Measurements from ENCODE around the gene NELL1.

DNA sequence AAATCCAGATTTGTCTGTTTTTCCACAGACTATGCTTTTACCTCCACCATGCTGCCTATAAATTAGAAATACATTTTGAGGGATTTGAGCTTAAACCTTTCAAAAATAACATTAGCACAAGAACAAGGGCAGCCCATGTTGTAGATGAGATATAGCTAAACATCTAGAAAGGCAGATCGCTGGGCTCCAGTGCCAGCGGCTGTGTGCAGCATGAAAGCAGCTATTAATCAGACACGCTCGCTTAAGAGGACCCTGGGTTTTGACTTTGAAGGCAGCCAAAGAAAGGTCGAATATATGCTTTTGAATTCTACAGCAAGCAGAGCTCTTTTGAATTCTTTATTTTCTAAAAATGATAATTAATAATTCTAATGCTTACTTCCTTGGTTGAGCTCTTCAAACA is 684.0 kb downstream of the NELL1 start:
- TF ChIP-seq EP300 (IDR thresholded peaks at IDR 0.05), result no peak
- TF ChIP-seq, protein P1, sequence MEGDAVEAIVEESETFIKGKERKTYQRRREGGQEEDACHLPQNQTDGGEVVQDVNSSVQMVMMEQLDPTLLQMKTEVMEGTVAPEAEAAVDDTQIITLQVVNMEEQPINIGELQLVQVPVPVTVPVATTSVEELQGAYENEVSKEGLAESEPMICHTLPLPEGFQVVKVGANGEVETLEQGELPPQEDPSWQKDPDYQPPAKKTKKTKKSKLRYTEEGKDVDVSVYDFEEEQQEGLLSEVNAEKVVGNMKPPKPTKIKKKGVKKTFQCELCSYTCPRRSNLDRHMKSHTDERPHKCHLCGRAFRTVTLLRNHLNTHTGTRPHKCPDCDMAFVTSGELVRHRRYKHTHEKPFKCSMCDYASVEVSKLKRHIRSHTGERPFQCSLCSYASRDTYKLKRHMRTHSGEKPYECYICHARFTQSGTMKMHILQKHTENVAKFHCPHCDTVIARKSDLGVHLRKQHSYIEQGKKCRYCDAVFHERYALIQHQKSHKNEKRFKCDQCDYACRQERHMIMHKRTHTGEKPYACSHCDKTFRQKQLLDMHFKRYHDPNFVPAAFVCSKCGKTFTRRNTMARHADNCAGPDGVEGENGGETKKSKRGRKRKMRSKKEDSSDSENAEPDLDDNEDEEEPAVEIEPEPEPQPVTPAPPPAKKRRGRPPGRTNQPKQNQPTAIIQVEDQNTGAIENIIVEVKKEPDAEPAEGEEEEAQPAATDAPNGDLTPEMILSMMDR (IDR thresholded peaks at IDR 0.05), result no peak
- no peak for TF ChIP-seq POLR2A (IDR thresholded peaks at IDR 0.05)
- TF ChIP-seq POLR2AphosphoS5 (IDR thresholded peaks at IDR 0.05), result no peak

Data from upper lobe of left lung (tissue), 4 donors.